ENCODE data around the gene GPR157.
A peak's percentile ranks its signal among the peaks of the same experiment; 100 is the strongest.
"Not testable (repeated sequence)": the region's sequence is repeated elsewhere in the genome, so short reads cannot be mapped to it uniquely, and the experiment has no call there.

The GPR157 gene

DNA sequence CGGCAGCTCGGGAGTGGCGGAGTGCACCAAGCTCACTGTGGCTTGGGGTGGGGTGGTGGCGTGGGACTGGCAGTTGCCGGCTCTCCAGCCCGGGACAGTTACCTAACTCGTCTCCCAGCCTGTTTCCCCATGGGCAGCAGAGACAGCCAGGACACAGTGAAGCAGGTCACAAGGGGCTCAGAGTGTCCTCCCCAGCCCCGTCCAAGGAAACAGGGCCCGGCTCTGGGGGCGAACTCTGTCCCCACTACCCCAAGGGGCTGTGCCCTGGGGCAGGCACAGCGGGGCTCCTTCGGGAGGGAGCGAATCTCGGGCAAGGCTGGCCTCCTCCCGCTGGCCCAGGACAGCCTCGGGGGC lies 759 bp downstream of the GPR157 start:
- H3K4me3 ChIP-seq (ENCODE audit: low read depth, low read length) = peak overlapping the region; percentile 84
- no peaks in the 10 kb centered on the region for H3K27me3 ChIP-seq (ENCODE audit: insufficient read depth, low read length)
- no peak overlapping the region for H3K27ac ChIP-seq (ENCODE audit: low read depth, low read length)
- peak overlapping the region; percentile 44 for H2AFZ ChIP-seq (ENCODE audit: low read length, unreplicated experiment)
- H3K36me3 ChIP-seq (ENCODE audit: insufficient read depth, low read length) = no peaks in the 10 kb centered on the region
- peaks cover 7% of the 10 kb centered on the region for H3K4me1 ChIP-seq (ENCODE audit: control insufficient read depth, insufficient read depth, low read length, unreplicated experiment)
- peaks cover 18% of the 10 kb centered on the region for H3K79me2 ChIP-seq (ENCODE audit: control insufficient read depth, insufficient read depth, low read length, unreplicated experiment)

DNA sequence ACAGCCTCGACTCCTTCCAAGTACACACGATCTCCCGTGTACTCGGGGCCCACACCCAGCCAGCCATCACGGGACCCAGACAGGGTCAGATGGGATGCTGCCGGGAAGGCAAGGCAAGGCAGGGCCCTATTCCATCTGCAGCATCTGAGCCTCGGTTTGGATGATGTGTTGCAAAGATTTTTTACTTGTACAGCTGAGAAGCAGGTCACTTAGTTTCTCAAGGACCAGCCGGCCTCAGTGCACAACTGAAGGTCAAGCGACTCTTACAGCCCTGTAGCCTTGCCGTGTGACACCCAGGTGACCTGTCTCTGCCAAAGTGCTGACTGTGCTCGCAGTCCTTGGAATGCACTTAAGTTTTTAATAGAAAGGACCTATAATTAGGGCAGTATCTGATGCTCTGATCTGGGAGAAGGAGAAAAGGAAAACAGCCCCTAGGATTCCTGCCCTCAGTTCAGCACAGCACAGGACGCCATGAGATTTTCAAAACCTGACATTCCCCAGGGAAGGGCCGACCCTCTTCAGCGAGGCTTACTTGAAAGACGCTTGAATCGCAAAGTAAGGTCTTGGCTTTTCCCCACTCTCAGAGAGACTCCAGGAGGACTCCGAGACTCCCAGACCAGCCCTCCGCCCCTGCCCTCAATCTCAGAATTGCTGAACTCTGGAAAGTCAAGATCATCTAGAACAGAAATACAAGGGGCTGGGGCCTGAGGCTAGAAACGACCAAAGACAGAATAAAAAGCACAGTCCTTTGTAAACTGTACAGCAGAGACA lies 1.3 kb downstream of the GPR157 start:
- H3K4me1 ChIP-seq (ENCODE audit: control insufficient read depth, insufficient read depth, low read length, unreplicated experiment) = peaks cover 7% of the 10 kb centered on the region
- H3K27me3 ChIP-seq (ENCODE audit: insufficient read depth, low read length) = no peaks in the 10 kb centered on the region
- no peak overlapping the region for H3K27ac ChIP-seq (ENCODE audit: low read depth, low read length)
- H3K36me3 ChIP-seq (ENCODE audit: insufficient read depth, low read length) = no peaks in the 10 kb centered on the region
- H3K79me2 ChIP-seq (ENCODE audit: control insufficient read depth, insufficient read depth, low read length, unreplicated experiment) = peaks cover 18% of the 10 kb centered on the region
- peak overlapping the region; percentile 44 for H2AFZ ChIP-seq (ENCODE audit: low read length, unreplicated experiment)
- peak overlapping the region; percentile 84 for H3K4me3 ChIP-seq (ENCODE audit: low read depth, low read length)

DNA sequence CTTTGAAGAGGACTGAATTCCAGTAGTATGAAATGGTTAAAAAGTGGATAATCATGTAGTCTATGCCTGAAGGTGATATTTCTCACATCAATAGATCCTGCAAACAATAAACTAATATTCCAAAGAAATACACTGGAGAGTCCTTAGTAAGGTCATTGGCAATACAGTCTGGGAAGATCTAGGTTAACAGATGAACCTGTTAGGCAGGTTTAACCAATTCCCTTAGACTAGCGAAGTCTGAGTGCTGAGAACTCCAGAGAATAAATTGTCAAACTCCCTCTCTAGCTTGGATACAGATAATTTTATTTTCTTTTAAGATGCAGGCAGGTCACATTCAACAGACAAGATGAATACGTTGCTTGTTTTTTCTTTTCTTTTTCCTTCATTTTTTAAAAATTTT lies 2.4 kb downstream of the GPR157 start:
- Histone ChIP-seq H3K27ac (ENCODE audit: low read depth, low read length) (no peak overlapping the region), H2AFZ (ENCODE audit: low read length, unreplicated experiment) (no peak overlapping the region), H3K4me1 (ENCODE audit: control insufficient read depth, insufficient read depth, low read length, unreplicated experiment) (peaks cover 7% of the 10 kb centered on the region), H3K27me3 (ENCODE audit: insufficient read depth, low read length) (no peaks in the 10 kb centered on the region), H3K4me3 (ENCODE audit: low read depth, low read length) (no peak overlapping the region), H3K36me3 (ENCODE audit: insufficient read depth, low read length) (no peaks in the 10 kb centered on the region), H3K79me2 (ENCODE audit: control insufficient read depth, insufficient read depth, low read length, unreplicated experiment) (peaks cover 18% of the 10 kb centered on the region)

DNA sequence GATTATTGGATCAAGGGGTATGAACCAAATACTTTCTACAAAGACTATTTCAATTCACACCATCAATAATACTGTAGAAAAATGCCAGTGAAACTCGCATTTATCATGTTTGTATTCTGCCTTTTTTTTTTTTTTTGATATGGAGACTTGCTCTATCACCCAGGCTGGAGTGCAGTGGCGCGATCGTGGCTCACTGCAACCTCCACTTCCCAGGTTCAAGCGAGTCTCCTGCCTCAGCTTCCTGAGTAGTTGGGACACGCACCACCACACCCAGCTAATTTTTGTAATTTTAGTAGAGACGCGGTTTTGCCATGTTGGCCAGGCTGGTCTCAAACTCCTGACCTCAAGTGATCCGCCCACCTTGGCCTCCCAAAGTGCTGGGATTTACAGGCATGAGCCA lies 3.1 kb downstream of the GPR157 start:
- H3K36me3 ChIP-seq (ENCODE audit: insufficient read depth, low read length); H3K4me1 ChIP-seq (ENCODE audit: control insufficient read depth, insufficient read depth, low read length, unreplicated experiment); H2AFZ ChIP-seq (ENCODE audit: low read length, unreplicated experiment); H3K27me3 ChIP-seq (ENCODE audit: insufficient read depth, low read length); H3K27ac ChIP-seq (ENCODE audit: low read depth, low read length); H3K4me3 ChIP-seq (ENCODE audit: low read depth, low read length): not testable (repeated sequence)
- peaks cover 18% of the 10 kb centered on the region for H3K79me2 ChIP-seq (ENCODE audit: control insufficient read depth, insufficient read depth, low read length, unreplicated experiment)

DNA sequence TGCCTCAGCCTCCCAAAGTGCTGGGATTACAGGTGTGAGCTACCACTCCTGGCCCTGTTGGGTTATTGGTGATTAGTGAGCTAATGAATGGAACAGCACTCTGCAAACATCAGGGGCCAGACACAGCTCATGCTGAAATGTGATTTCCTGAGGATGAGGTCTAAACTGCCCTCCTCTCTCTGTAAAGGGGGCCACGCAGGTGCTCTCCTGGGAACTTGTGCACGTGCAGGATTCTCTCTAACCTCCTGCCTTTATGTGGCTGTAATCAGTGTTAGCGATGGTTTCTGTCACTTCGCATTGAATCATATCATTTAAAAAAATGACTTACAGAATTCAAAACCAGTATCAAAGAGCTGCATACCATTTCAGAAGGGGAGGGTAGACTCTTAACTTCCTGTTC lies 3.6 kb downstream of the GPR157 start:
- Histone ChIP-seq H3K27ac (ENCODE audit: low read depth, low read length) (no peak overlapping the region), H3K79me2 (ENCODE audit: control insufficient read depth, insufficient read depth, low read length, unreplicated experiment) (peaks cover 18% of the 10 kb centered on the region), H2AFZ (ENCODE audit: low read length, unreplicated experiment) (no peak overlapping the region)

DNA sequence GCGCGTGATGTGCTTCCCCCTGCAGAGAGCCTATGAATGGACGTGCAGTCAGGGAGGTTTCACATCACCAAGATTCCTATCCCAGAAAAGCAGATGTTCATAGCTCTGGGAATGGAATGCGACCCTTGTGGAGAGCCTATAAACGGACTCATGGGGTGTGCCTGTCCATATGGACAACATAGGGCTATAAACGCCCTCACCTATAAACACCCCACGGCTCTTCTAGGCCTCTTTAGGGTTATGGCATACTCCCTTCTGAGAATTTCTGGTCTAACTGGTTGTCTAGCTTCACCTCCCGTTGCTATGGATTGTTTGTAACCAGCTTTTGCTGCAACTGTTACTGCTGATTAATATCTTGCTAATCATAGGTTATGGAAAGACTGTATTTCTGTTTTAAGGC lies 4.5 kb downstream of the GPR157 start:
- H2AFZ ChIP-seq (ENCODE audit: low read length, unreplicated experiment); H3K27me3 ChIP-seq (ENCODE audit: insufficient read depth, low read length); H3K4me3 ChIP-seq (ENCODE audit: low read depth, low read length); H3K4me1 ChIP-seq (ENCODE audit: control insufficient read depth, insufficient read depth, low read length, unreplicated experiment); H3K27ac ChIP-seq (ENCODE audit: low read depth, low read length); H3K36me3 ChIP-seq (ENCODE audit: insufficient read depth, low read length): not testable (repeated sequence)
- peaks cover 18% of the 10 kb centered on the region for H3K79me2 ChIP-seq (ENCODE audit: control insufficient read depth, insufficient read depth, low read length, unreplicated experiment)

More for the DNA sequence above, 3.6 kb downstream of the GPR157 start:
- Histone ChIP-seq H3K4me1 (ENCODE audit: control insufficient read depth, insufficient read depth, low read length, unreplicated experiment) (peaks cover 7% of the 10 kb centered on the region), H3K27me3 (ENCODE audit: insufficient read depth, low read length) (no peaks in the 10 kb centered on the region), H3K36me3 (ENCODE audit: insufficient read depth, low read length) (no peaks in the 10 kb centered on the region), H3K4me3 (ENCODE audit: low read depth, low read length) (no peak overlapping the region)

DNA sequence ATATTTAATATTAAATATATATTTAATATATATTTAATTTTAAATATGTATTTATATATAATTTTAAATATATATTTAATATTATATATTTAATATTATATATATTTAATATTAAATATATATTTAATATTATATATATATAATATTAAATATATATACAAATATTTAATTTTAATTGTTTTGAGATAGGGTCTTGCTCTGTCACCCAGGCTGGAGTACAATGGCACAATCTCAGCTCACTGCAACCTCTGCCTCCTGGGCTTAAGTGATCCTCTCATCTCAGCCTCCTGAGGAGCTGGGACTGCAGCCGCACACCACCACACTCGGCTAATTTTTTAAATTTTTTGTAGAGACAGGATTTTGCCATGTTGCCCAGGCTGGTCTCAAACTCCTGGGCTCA lies 5.2 kb downstream of the GPR157 start:
- not testable (repeated sequence) for H3K4me1 ChIP-seq (ENCODE audit: control insufficient read depth, insufficient read depth, low read length, unreplicated experiment)

DNA sequence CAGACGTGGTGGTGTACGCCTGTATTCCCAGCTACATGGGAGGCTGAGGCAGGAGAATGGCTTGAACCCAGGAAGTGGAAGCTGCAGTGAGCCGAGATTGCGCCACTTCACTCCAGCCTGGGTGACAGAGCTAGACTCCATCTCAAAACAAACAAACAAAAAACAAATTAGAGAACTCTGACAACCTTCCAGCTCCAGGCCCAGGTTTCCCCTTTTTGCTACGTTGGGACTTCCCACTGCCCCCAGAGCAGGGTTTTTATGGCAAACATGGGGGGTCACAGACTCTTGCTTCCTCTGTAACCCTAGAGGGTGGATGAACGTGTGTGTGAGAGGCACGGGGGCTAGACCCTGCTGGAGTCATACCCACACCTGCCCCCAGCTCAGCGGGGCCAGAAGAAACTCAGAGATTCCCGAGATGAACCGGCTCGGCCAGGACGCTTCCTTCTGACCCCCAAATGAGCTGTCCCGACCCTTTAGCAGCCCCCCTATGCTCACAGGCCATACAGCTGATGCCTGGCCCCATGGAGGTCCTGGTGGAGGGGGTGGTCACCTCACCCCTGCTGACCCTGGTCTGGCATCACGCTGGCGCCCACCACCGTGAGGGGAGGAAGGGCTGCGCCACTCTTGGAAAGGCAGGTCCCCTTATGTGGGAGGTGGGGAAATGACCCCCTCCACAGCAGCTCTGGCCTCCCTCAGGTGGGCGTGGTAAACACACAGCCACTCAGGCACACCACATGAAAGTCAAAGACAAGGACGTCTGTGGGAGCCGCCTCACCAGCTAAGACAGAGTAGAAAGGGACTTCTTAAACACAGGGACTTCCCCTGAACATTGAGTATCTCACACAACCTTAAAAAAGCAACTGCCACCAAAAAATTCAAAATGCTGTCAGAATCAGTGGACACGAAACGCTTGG lies 7.1 kb downstream of the GPR157 start:
- Histone ChIP-seq H3K27me3 (ENCODE audit: insufficient read depth, low read length) (no peaks in the 10 kb centered on the region), H3K4me1 (ENCODE audit: control insufficient read depth, insufficient read depth, low read length, unreplicated experiment) (no peaks in the 10 kb centered on the region), H3K27ac (ENCODE audit: low read depth, low read length) (no peak overlapping the region), H3K79me2 (ENCODE audit: control insufficient read depth, insufficient read depth, low read length, unreplicated experiment) (peaks cover 12% of the 10 kb centered on the region), H2AFZ (ENCODE audit: low read length, unreplicated experiment) (no peak overlapping the region), H3K4me3 (ENCODE audit: low read depth, low read length) (no peak overlapping the region), H3K36me3 (ENCODE audit: insufficient read depth, low read length) (no peaks in the 10 kb centered on the region)

More for the DNA sequence above, 5.2 kb downstream of the GPR157 start:
- H3K27me3 ChIP-seq (ENCODE audit: insufficient read depth, low read length); H3K27ac ChIP-seq (ENCODE audit: low read depth, low read length); H3K4me3 ChIP-seq (ENCODE audit: low read depth, low read length); H3K36me3 ChIP-seq (ENCODE audit: insufficient read depth, low read length); H2AFZ ChIP-seq (ENCODE audit: low read length, unreplicated experiment): not testable (repeated sequence)
- peaks cover 18% of the 10 kb centered on the region for H3K79me2 ChIP-seq (ENCODE audit: control insufficient read depth, insufficient read depth, low read length, unreplicated experiment)

DNA sequence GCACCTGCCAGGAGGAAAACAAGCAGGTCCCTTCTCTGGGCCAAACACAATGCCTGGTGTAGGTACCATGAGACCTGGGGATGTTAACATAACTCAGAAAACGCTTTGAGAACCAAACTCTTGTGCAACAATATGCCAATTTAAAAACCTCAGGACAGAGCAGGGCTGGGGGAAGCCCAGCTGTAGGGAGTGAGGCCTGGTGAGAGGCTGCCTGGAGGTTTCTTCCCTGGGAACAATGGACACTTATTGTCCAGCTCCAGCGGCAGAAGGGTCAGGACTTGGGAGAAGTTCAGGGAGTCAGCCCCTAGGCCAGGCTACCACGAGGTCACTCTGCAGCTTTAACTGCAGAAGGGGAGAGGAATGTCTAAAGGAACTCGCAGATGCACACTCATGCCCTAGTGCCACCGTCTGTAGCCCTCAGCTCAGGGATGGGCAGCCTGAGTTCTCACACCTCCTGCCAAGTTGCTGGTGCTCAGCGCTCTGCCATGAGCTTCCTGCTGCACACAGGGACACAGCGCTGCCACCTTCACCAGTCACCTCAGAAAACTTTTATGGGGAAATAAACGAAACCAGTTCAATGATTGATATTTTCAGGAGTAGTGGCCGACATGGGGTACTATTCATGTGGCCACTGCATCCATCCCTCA lies 8.5 kb downstream of the GPR157 start:
- H3K4me1 ChIP-seq (ENCODE audit: control insufficient read depth, insufficient read depth, low read length, unreplicated experiment) = no peaks in the 10 kb centered on the region
- no peaks in the 10 kb centered on the region for H3K36me3 ChIP-seq (ENCODE audit: insufficient read depth, low read length)
- H3K79me2 ChIP-seq (ENCODE audit: control insufficient read depth, insufficient read depth, low read length, unreplicated experiment) = peaks cover 2% of the 10 kb centered on the region
- no peak overlapping the region for H3K27ac ChIP-seq (ENCODE audit: low read depth, low read length)
- H3K27me3 ChIP-seq (ENCODE audit: insufficient read depth, low read length) = no peaks in the 10 kb centered on the region
- no peak overlapping the region for H3K4me3 ChIP-seq (ENCODE audit: low read depth, low read length)
- no peak overlapping the region for H2AFZ ChIP-seq (ENCODE audit: low read length, unreplicated experiment)

DNA sequence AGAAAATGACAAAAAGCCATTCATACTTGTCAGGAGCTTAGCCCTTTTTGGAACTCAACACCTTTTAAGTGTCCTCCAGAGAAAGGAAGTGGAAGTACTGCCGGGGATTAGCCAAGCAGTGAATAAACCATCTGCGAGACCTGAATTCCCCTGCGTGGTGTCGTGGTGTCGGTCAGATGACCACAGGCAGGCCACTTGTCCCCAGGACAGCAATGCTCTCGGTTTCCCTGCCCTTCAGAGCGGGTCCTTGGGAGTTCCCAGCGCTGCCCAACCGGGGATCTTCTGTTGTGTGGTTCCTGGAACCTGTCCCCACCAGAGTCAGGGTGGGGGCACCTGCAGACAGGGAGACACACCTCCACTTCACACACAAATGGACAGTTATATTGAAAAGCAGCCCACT lies 9.2 kb downstream of the GPR157 start:
- no peaks in the 10 kb centered on the region for H3K79me2 ChIP-seq (ENCODE audit: control insufficient read depth, insufficient read depth, low read length, unreplicated experiment)
- no peak overlapping the region for H3K4me3 ChIP-seq (ENCODE audit: low read depth, low read length)
- no peak overlapping the region for H3K27ac ChIP-seq (ENCODE audit: low read depth, low read length)
- no peaks in the 10 kb centered on the region for H3K36me3 ChIP-seq (ENCODE audit: insufficient read depth, low read length)
- no peak overlapping the region for H2AFZ ChIP-seq (ENCODE audit: low read length, unreplicated experiment)
- no peaks in the 10 kb centered on the region for H3K4me1 ChIP-seq (ENCODE audit: control insufficient read depth, insufficient read depth, low read length, unreplicated experiment)
- no peaks in the 10 kb centered on the region for H3K27me3 ChIP-seq (ENCODE audit: insufficient read depth, low read length)

Measured in ACC112 (cell line).